Large intestine (tissue), 12 donors: ENCODE data around the gene ERBIN. TPM values are rescaled to one million over a fixed set of nuclear protein-coding genes. Genes with fewer than 3 reads are reported as not detected.
"Not testable (repeated sequence)": the region's sequence is repeated elsewhere in the genome, so short reads cannot be mapped to it uniquely, and the experiment has no call there.

Experiments used
- DNase-seq, 2 donors: peaks; one replicate each; pipeline versions ENCODE4 v3.0.0 to v3.0.0-alpha.2; 2013
- H3K27ac ChIP-seq: one replicate; pipeline ENCODE4 v1.5.1; 2013; ENCODE audit warnings: low read length
- H3K27me3 ChIP-seq: 2 replicates; pipeline ENCODE4 v1.6.1; 2013; ENCODE audit warnings: low read length; ENCODE audit not compliant: control insufficient read depth, insufficient read depth
- H3K36me3 ChIP-seq: 2 replicates; pipeline ENCODE4 v1.6.1; 2013; ENCODE audit warnings: low read length; ENCODE audit not compliant: control insufficient read depth, insufficient read depth
- H3K4me1 ChIP-seq: one replicate; pipeline ENCODE4 v1.6.1; 2013; ENCODE audit warnings: low read length; ENCODE audit not compliant: control insufficient read depth, insufficient read depth
- H3K4me3 ChIP-seq: one replicate; pipeline ENCODE4 v1.5.1; 2013; ENCODE audit warnings: low read length
- H3K9me3 ChIP-seq: one replicate; pipeline ENCODE4 v1.6.1; 2013; ENCODE audit warnings: mild to moderate bottlenecking, low read depth, low read length, moderate library complexity; ENCODE audit not compliant: control insufficient read depth
- WGBS: methylation state at CpG from one replicate; pipeline ENCODE4 v1.1.5; 2013; ENCODE audit warnings: low lambda C conversion rate; ENCODE audit not compliant: insufficient coverage; 5-methylcytosine and 5-hydroxymethylcytosine counted together
- long read RNA-seq, 11 donors: transcript quantifications; one replicate each; lab custom pipeline, GENCODE V29; 2026
- polyA plus RNA-seq: library from polyadenylated mRNA; unstranded; fragments of 120-200 nt; gene quantifications from one replicate; pipeline ENCODE4 v1.2.1, GENCODE V29; 2013

The ERBIN gene, protein sequence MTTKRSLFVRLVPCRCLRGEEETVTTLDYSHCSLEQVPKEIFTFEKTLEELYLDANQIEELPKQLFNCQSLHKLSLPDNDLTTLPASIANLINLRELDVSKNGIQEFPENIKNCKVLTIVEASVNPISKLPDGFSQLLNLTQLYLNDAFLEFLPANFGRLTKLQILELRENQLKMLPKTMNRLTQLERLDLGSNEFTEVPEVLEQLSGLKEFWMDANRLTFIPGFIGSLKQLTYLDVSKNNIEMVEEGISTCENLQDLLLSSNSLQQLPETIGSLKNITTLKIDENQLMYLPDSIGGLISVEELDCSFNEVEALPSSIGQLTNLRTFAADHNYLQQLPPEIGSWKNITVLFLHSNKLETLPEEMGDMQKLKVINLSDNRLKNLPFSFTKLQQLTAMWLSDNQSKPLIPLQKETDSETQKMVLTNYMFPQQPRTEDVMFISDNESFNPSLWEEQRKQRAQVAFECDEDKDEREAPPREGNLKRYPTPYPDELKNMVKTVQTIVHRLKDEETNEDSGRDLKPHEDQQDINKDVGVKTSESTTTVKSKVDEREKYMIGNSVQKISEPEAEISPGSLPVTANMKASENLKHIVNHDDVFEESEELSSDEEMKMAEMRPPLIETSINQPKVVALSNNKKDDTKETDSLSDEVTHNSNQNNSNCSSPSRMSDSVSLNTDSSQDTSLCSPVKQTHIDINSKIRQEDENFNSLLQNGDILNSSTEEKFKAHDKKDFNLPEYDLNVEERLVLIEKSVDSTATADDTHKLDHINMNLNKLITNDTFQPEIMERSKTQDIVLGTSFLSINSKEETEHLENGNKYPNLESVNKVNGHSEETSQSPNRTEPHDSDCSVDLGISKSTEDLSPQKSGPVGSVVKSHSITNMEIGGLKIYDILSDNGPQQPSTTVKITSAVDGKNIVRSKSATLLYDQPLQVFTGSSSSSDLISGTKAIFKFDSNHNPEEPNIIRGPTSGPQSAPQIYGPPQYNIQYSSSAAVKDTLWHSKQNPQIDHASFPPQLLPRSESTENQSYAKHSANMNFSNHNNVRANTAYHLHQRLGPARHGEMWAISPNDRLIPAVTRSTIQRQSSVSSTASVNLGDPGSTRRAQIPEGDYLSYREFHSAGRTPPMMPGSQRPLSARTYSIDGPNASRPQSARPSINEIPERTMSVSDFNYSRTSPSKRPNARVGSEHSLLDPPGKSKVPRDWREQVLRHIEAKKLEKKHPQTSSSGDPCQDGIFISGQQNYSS (N-terminal part only)
- 121 TPM for polyA plus RNA-seq
- long read RNA-seq, donor 1, partial matches to known transcripts, result 5 of 8 reads
- long read RNA-seq, donor 1, other reads (novel, unspliced or antisense), result 0 of 8 reads
- long read RNA-seq, donor 2, full-length matches to known transcripts, result 5 of 65 reads
- long read RNA-seq, donor 2, partial matches to known transcripts, result 60 of 65 reads
- long read RNA-seq, donor 2, other reads (novel, unspliced or antisense), result 0 of 65 reads
- long read RNA-seq, donor 3, full-length matches to known transcripts, result 9 of 53 reads
- long read RNA-seq, donor 3, partial matches to known transcripts, result 39 of 53 reads
- long read RNA-seq, donor 3, other reads (novel, unspliced or antisense), result 5 of 53 reads
- long read RNA-seq, donor 4, result 0 reads
- long read RNA-seq, donor 5, full-length matches to known transcripts, result 2 of 9 reads
- long read RNA-seq, donor 5, partial matches to known transcripts, result 7 of 9 reads
- long read RNA-seq, donor 5, other reads (novel, unspliced or antisense), result 0 of 9 reads
- long read RNA-seq, donor 6, full-length matches to known transcripts, result 7 of 28 reads
- long read RNA-seq, donor 6, partial matches to known transcripts, result 21 of 28 reads
- long read RNA-seq, donor 6, other reads (novel, unspliced or antisense), result 0 of 28 reads
- long read RNA-seq, donor 7, full-length matches to known transcripts, result 6 of 11 reads
- long read RNA-seq, donor 7, partial matches to known transcripts, result 5 of 11 reads
- long read RNA-seq, donor 7, other reads (novel, unspliced or antisense), result 0 of 11 reads
- long read RNA-seq, donor 8, full-length matches to known transcripts, result 7 of 65 reads
- long read RNA-seq, donor 8, partial matches to known transcripts, result 58 of 65 reads
- long read RNA-seq, donor 8, other reads (novel, unspliced or antisense), result 0 of 65 reads
- long read RNA-seq, donor 9, partial matches to known transcripts, result 0 of 2 reads
- long read RNA-seq, donor 9, other reads (novel, unspliced or antisense), result 0 of 2 reads
- long read RNA-seq, donor 10, full-length matches to known transcripts, result 7 of 20 reads
- long read RNA-seq, donor 10, partial matches to known transcripts, result 13 of 20 reads
- long read RNA-seq, donor 10, other reads (novel, unspliced or antisense), result 0 of 20 reads
- long read RNA-seq, donor 11, full-length matches to known transcripts, result 2 of 7 reads
- long read RNA-seq, donor 11, partial matches to known transcripts, result 5 of 7 reads
- long read RNA-seq, donor 11, other reads (novel, unspliced or antisense), result 0 of 7 reads

DNA sequence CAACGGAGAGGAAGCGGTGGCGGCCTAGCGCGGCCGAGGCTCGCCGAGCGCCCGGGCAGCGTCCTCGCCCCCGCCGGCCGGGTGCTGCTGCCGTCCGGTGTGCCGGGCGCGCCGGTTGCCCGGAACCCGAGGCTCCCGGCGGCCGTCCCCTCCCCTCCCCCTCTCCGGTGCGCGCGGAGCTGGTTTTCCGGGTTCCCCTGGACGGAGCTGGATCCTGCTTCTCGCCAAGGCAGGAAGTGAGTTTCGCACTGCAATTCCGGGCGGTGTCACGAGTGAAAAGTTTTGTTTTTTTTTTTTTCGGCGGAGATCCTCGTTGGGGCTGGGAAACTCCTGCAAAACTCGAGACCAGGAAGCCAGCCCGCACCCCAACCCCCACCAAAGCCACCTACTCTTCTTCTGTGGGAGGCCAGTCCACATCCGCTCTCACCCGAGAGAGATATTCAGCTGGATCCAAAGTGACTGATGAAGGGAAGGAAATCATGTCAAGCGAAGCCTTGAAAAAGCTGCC is at the start of gene ERBIN:
Gene ERBIN (plus strand): TSS at position 300 of the 508 bp plus-strand sequence. CDS start 66,144 bp downstream, outside the sequence.
- DNase-seq, result peak; percentile 79 to 88
- H3K4me3 ChIP-seq, result peak within 1 kb of the TSS; percentile 69
- H3K4me1 ChIP-seq, result peaks cover 13% of the 10 kb centered on the region
- H3K9me3 ChIP-seq, result no peaks in the 10 kb centered on the region
- no CpG with 5 or more reads among the region's 45 CpGs for WGBS
- peaks cover 2% of the 10 kb centered on the region for H3K36me3 ChIP-seq
- peak within 1 kb of the TSS; percentile 100 for H3K27ac ChIP-seq
- H3K27me3 ChIP-seq, result no peaks in the 10 kb centered on the region

DNA sequence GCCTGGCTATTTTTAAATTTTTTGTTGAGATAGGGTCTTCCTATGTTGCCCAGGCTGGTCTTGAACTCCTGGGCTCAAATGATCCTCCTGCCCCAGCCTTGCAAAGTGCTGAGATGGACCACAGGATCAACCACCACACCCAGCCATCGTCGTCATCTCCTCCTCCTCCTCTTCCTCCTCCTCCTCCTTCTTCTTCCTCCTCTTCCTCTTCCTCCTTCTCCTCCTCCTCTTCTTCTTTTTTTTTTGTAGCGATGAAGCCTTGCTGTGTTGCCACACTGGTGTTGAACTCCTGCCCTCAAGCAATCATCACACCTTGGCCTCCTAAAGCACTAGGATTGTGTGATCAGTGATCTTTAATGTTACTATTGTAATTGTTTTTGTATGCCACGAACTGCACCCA is 49.4 kb upstream of the ERBIN start:
- 100% methylated on average over 3 of the region's 4 CpGs for WGBS
- Histone ChIP-seq H3K27ac (no peak overlapping the region), H3K9me3 (peaks cover 5% of the 10 kb centered on the region), H3K36me3 (no peaks in the 10 kb centered on the region), H3K4me1 (no peaks in the 10 kb centered on the region), H3K4me3 (no peak overlapping the region), H3K27me3 (peaks cover 16% of the 10 kb centered on the region)
- DNase-seq, result no peak

DNA sequence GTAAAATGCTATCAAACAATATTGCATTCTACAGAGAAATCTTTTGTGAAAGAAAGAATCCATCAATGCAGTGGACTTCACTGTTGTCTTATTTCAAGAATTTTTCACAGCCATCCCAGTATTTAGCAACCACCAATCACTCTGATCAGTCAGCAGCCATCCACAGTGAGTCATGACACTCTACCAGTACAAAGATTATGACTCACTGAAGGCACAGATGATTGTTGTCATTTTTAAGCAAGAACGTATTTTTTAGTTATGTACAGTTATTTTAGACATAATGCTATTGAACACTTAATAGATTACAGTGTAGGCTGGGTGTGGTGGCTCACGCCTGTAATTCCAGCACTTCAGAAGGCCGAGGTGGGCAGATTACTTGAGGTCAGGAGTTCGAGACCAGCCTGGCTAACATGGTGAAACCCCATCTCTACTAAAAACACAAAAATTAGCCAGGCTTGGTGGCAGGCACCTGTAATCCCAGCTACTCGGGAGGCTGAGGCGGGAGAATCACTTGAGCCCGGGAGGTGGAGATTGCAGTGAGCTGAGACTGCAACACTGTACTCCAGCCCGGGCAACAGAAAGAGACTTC is 46.6 kb upstream of the ERBIN start:
- DNase-seq, result peak in 1 of 2 donors; percentile 30
- H3K36me3 ChIP-seq, H3K27ac ChIP-seq, H3K4me3 ChIP-seq, H3K9me3 ChIP-seq, H3K4me1 ChIP-seq: not testable (repeated sequence)
- H3K27me3 ChIP-seq, result peaks cover 13% of the 10 kb centered on the region
- WGBS, result 87% methylated on average over 2 of the region's 8 CpGs

DNA sequence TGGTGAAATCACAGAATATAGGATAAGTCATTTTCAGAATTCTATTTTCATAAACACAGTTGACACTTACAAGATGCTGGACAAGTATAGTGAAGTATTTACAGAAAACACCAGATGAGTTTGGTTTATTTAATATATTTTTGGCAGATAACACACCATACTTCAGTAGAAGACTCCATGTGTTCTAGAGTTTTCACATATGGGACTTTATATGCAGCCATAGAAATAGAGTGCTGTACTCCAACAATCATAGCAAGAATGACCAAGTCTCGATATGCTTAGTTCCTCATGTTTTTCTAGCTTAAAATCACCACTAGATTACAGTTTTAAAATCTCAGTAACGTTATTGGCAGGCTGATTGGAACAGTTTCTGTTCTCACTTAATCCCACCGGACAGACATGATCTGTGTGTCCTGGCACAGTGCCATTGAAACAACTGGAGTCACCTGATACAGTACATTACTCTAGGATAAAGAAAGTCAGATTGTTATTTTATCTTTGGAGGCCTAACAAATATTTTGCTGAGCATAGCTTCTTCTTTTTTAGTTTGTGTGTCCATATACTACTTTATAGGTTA is 45.8 kb upstream of the ERBIN start:
- DNase-seq, result peak in 1 of 2 donors; percentile 41
- H3K36me3 ChIP-seq, result no peaks in the 10 kb centered on the region
- no peak overlapping the region for H3K27ac ChIP-seq
- H3K9me3 ChIP-seq, result peaks cover 7% of the 10 kb centered on the region
- no peaks in the 10 kb centered on the region for H3K4me1 ChIP-seq
- WGBS, result no CpG with 5 or more reads among the region's 3 CpGs
- H3K4me3 ChIP-seq, result no peak overlapping the region
- H3K27me3 ChIP-seq, result peaks cover 13% of the 10 kb centered on the region

DNA sequence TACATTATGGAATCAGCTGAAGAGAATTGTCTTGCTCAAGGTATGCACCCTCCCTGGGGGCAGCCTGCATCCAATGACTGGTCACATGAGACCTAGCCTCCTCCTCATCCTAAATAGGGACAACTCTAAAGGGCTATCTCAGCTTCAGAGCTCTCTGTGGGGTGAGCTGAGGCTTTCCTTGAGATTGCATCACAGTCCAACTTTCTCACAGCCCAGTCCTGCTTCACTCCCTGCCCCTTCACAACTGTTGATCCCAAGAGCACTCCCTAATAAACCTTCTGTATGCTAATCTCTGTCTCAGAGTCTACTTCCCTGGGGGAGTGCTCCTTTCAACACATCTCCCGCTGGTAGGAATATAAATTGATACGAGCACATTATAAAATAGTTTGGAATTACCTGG is 44.1 kb upstream of the ERBIN start:
- no peak overlapping the region for H3K27ac ChIP-seq
- no peak overlapping the region for H3K4me3 ChIP-seq
- peaks cover 5% of the 10 kb centered on the region for H3K9me3 ChIP-seq
- H3K27me3 ChIP-seq, result peaks cover 18% of the 10 kb centered on the region
- no peaks in the 10 kb centered on the region for H3K4me1 ChIP-seq
- peak in 1 of 2 donors; percentile 16 for DNase-seq
- H3K36me3 ChIP-seq, result no peaks in the 10 kb centered on the region
- WGBS, result 100% methylated on average over 2 of the region's 2 CpGs

DNA sequence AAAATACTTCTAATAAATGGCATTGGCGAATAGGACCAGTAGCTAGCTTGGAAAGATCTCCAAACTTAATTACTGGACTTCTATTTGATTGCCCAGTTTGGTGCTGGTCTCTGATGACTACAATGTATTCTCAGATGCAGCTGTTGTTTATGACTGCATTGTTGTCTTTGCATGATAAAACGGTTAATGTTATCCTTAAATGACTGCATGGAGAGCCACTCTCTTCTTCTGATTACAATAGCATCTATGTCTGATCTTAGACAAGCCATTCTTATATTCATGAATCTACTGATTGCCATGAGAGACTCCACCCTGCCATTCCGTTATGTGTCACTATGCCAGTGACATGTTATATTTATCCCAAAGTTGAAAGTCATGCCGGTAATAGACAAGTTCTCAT is 42.9 kb upstream of the ERBIN start:
- Histone ChIP-seq H3K27ac (no peak overlapping the region), H3K27me3 (peaks cover 24% of the 10 kb centered on the region), H3K4me1 (no peaks in the 10 kb centered on the region), H3K9me3 (peaks cover 5% of the 10 kb centered on the region), H3K36me3 (no peaks in the 10 kb centered on the region), H3K4me3 (no peak overlapping the region)
- DNase-seq, result no peak
- WGBS, result 100% methylated on average over 2 of the region's 4 CpGs

DNA sequence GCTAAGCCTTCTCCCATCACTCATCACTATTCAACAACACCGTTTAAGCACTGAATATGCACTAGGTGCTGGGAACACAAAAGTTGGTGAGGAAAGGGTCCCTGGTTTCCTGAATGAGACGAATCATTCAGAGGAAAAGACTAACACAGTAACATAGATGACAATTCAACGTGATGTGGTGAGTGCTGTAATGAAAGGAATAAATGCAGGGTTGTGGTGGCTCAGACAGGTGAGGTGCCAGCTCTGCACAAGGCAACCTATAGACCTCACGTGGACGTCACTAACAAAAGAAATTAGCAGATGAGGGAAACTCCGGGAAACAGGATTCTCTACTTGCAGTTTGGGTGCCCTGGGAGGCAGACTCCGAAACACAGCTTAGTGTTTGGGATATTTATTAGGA is 40.0 kb upstream of the ERBIN start:
- Histone ChIP-seq H3K9me3 (peaks cover 5% of the 10 kb centered on the region), H3K27ac (no peak overlapping the region), H3K4me3 (no peak overlapping the region), H3K27me3 (peaks cover 27% of the 10 kb centered on the region), H3K36me3 (no peaks in the 10 kb centered on the region), H3K4me1 (no peaks in the 10 kb centered on the region)
- no peak for DNase-seq
- 80% methylated on average over 1 of the region's 7 CpGs for WGBS

DNA sequence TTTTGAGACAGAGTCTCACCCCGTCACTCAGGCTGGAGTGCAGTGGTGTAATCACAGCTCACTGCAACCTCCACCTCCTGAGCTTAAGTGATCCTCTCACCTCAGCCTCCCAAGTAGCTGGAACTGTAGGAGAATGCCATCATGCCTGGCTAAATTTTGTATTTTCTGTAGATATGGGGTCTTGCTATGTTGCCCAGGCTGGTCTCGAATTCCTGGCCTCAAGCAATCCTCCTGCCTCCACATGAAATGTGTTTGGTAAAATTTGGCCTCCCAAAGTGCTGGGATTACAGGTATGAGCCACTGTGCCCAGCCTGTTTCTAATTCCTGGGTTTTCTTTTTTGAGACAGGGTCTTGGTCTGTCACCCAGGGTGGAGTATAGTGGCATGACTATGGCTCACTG is 34.4 kb upstream of the ERBIN start:
- peaks cover 14% of the 10 kb centered on the region for H3K27me3 ChIP-seq
- H3K27ac ChIP-seq, H3K4me1 ChIP-seq, DNase-seq, H3K9me3 ChIP-seq, H3K36me3 ChIP-seq, H3K4me3 ChIP-seq: not testable (repeated sequence)
- WGBS, result no CpG with 5 or more reads among the region's 2 CpGs
